Lung microvascular endothelial cell (primary cell): Measurements from ENCODE around the gene GABRA4. TPM values are rescaled to one million over a fixed set of nuclear protein-coding genes. Genes with fewer than 3 reads are reported as not detected.

Source experiments
- DNase-seq, 2 donors: peaks; one replicate each; pipeline versions ENCODE4 v3.0.0 to v3.0.0-alpha.2; 2010; ENCODE audit warnings: low read depth in 2 of 2
- total RNA-seq: library from RNA; depleted of rRNA; stranded (reverse); fragments of >200 nt; gene quantifications from 2 replicates; pipeline ENCODE4 v1.2.1, GENCODE V29; 2014

GABRA4 gene
- total RNA-seq, 1 donor from 2014 or later: not detected

DNA sequence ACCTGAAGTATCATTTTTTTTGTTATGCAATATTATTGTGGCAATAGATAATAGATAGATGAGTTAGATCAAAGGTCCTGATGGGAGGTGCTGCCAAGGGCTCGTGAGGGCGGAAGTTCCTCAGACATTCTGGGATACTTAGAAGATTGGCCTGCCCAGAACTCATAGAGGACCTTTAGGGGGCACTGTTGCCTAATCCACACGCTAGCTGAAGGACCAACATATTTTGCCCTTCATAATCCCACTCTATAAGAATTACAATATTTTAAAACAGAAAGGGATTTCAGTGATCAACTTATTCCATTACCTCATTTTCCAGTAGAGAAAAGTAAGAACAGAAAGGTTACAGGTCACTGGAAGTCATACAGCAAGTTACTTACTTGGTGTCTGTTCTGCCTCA, 61.4 kb downstream of the GABRA4 start:
- DNase-seq: peak; percentile 32 to 59

DNA sequence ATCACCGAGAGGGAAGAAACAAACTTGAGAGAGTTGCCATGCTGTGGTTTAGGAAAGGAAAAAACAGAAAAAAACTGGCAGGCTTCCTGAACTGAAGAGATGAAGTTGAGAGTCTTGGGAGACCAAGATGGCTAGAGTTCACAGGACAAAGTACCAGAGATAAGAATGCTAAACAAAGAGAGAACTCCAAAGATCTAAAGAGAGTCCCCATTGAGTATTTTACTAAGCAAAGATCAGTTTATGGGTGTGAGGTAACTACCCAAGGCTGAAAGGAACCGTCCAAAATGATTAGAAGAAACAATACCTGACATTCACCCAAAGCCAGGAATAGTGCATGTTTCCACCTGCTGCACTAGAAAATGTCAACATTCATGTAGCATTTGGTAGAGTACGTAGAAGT, 62.5 kb downstream of the GABRA4 start:
- DNase-seq: no peak

DNA sequence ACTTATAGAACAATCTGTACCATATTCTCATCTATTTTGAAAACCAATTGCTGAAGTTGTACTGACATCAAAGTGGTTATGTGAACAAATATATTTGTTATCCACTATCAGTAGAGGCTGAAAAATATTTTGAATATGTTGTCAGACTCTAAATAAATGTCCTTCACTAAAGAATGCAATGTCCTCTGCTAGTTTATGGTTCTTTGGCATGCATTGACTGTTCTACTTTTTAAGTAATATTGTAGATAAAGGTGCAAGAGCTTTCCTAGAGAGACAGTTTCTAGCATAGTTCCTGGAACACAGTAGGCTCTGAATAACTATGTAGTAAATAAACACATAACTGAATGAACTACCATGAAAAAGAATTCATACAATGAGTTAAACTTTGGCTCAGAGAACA, 66.2 kb downstream of the GABRA4 start:
- no peak for DNase-seq

DNA sequence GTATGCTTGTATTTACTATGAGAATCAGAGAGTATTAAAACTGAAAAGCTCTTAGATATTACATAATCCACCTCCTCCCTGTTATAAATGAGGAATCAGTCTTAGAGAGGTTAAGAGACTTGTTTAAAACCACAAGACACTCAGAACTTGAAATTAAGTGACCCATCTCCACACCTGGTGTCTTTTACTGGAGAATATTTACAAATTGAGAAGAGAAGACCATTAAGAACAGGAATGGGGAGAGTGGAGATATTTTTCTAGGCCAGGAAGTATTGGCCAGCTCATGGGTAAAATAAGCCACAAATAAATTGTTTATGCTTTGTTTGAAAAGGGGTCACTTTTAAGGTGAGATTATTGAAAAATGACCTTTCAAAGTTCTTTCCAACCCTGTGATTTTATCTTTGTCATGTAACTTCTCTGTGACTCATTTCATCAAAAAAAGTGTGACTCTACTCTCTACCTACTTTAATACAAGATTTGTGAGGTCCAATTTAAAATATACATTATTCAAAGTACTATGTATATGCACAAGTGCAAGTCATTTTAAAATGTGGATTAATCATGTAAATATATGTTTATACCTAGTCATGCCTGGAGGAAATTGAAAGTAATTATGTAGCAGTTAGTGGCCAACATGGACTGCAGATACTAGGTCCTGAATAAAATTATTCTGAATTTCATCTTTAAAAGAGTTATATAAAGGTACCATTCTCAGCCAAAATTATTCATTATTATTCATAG, 68.4 kb downstream of the GABRA4 start:
- no peak for DNase-seq

DNA sequence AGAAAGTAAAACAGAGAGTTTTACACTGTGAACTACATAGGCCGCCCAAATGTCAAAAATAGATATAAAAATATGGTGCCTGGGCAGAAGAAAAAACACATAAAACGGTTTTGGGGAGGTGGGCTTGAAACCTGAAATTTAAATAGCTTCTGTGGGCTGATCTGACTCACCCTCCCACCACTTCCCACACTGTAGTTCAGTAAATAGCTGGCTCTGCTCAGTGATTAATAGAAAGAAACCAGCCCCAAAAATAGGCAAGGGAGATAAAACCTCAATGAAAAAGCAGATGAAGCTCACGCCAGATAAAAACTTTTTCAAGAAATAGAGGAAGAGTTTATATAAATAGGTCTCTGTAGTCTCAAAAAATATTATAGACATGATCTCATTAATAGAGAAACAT, 71.2 kb downstream of the GABRA4 start:
- DNase-seq: no peak

DNA sequence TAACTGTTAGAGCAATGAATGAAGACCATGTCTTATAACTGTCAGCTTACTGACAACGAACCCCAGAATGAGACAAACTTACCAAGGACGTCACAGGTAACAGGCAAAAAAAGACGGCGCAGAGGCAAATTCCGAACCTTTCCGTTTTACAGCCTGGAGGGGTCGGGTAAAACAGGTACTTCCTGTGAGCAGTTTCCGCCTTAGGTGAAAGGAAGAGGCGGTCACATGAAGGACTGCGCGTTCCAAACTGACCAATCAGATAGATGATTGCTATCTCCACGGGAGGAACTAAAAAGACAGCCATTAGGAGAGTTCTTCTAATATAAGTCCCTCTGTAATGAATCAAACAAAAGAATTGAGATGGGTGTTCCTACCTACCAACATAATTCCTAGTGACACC, 84.3 kb downstream of the GABRA4 start, which contains the start of gene COX7B2:
Gene COX7B2 (minus strand): TSS at position 168 of the 400 bp plus-strand sequence. CDS start 174,053 bp downstream, outside the sequence.
- no peak for DNase-seq

DNA sequence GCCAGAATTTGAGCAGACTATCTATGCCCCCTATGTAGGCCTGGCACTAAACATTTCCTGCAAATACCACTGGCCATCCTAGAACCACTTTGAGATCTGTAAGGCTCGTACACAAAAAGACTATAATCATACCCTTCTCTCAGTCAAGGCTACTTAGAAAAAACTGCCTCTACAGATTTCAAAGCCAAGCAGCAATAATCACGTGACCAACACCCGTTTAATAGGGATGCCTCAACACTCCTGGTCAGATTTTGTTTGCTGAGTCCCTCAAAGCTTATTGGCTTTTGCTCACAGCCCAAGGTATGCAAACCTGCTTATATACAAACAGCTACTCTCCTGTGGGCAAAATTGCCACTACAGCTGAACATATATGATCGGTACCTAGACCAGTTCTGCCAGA, 85.2 kb downstream of the GABRA4 start:
- no peak for DNase-seq

DNA sequence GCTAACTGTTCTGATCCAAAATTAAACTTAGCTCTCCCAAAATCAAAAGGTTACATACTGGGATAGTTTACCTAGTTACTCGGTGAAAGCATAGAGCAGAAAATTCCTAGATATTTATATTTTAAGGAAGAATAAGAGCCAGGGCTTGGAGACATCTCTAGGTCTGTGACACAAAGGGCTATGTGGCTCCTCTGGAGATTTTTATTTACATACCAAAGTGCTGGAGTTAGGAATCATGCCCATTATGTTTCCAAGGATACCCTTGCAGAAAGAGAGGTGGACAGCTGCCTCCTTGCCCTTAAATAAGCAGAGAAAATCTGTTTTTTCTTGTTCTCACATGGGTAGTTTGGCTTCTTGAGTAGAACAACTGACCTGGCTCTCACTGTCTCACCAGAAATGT, 93.3 kb downstream of the GABRA4 start:
- DNase-seq: no peak

DNA sequence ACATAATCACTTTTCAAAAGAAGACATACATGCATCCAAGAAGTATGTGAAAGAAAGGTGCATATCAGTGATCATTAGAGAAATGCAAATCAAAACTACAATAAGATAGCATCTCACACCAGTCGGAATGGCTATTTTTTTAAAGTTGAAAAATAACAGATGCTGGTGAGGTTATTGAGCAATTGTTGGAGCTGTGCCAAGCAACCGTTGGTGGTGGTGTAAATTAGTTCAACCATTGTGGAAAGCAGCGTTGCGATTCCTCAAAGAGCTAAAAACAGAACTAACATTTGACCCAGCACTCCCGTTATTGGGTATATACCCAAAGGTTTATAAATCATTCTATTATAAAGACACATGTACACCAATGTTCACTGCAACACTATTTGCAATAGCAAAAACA, 98.6 kb downstream of the GABRA4 start:
- DNase-seq: peak in 1 of 2 donors; percentile 29

DNA sequence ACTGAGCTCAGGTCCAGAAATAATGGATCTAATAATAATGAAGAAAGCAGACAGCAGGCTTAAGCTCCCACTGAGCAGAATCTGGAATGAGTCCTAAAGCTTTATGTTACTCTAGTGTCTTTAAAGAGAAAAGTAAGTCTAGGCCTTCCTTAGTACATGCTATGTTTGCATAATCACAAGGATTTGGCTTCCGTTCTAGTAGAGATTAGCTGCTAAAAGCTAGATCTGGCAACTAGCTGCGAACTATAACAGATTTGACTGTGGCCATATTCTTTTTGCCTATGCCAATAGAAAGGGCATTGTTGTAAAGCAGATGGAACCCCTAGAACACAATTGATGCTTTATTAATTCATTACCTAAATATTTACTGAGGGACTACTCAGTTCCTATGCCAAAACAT, 103.3 kb downstream of the GABRA4 start:
- DNase-seq: no peak

DNA sequence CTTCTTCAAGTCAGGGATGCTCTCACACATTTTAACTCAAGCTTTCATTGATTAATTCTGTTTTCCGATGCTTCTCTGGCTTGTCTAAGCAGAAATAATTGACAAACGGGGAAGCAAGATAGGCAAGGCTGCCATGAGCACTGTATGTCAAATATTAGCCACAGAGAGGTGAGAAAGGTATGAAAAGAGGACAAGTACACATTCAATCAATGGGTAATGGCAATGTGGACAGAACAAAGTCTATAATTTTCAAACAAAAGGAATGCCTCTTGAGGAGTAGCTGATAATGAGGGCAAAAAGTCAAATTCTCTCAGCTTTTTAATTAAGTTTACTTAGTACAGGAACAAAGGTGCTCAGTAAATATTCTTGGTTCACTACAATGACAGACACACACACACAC, 104.0 kb downstream of the GABRA4 start:
- DNase-seq: no peak

DNA sequence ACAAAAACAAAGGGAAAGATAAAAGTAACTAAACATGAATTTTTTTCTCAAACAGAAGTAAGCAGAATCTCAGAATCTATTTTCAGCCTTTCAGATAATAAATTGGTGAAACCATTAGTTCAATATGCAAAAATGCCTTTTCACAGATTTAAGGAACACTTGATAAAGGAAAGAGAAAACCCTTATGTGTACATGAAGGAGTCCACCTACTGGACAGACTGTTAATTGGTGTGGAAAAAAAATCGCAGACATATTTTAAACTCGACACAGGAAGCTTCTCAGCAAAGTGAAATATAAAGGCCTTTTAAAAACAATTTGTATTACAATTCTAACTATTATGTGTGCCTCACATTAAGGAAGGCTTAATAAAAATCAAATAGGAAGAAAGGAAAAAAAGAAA, 106.7 kb downstream of the GABRA4 start:
- peak; percentile 4 to 35 for DNase-seq

DNA sequence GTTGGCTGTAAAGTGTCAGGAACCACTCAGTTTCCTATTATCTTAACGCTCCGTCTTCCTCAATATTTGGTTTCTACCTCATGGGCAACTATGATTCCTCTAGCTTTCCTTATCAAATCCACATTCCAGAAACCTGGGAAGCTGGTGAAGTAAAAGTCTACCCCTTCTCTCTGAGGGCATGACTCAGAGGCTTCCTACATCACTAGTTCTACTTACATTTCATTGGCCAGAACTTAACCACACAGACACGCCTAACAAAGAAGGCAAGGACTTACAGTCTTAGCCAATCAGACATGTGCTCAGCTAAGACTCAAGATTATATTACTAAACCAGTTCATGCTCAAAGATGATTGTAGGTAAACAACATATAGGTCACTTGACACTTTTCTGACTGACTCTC, 114.7 kb downstream of the GABRA4 start:
- no peak for DNase-seq

DNA sequence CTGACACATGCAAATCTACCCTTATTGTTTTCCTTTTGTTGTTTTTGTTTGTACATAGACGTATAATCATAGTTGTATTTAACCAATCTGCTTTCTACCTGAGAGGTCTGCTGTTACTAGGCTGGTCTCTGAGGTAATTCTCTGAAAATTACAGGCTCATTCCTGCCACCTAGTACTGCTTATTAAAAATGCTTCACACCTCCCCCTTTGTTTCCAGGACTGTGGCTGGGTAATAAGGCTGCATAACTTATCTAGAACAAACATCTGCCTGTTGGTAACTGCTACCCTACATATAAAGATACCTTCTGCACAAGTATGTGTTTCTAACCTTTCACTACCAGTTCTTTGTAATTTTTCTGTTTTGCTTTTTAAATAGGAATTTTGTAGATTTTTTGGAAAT, 118.6 kb downstream of the GABRA4 start:
- no peak for DNase-seq

DNA sequence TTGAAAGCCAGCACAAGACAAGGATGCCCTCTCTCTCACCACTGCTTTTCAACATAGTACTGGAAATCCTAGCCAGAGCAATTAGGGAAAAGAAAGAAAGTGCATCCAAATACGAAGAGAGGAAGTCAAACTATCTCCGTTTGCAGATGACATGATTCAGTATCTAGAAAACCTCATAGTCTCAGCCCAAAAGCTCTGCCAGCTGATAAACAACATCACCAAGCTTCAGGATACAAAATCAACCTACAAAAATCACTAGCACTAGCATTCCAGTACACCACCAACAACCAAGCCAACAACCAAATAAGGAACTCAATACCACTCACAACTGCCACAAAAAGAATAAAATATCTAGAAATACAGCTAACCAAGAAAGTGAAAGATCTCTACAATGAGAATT, 123.0 kb downstream of the GABRA4 start:
- DNase-seq: no peak

Other genes starting within 250 kb of the GABRA4 start
- gene COX7B2, start 84.3 kb downstream of the GABRA4 start, total RNA-seq: not detected in 2 replicates
- gene GABRB1, start 38.0 kb upstream of the GABRA4 start, total RNA-seq: not detected in 2 replicates